PFSK-1 (cell line): ENCODE measurements around the gene NUB1.

ENCODE experiments used
- FOXP2 ChIP-seq: optimal IDR thresholded peaks from 2 replicates; pipeline ENCODE3; 2011; ENCODE audit warnings: borderline replicate concordance, control low read depth, inconsistent platforms; ENCODE audit not compliant: insufficient read depth; ENCODE audit errors: extremely low read length, extremely low read depth
- POLR2AphosphoS5 ChIP-seq: IDR thresholded peaks from 2 replicates; pipeline ENCODE4 v1.6.1; 2012; ENCODE audit warnings: low read depth, mild to moderate bottlenecking, control low read depth, low read length, moderate library complexity
- SIN3A ChIP-seq: IDR thresholded peaks from 2 replicates; pipeline ENCODE4 v1.6.1; 2012; ENCODE audit warnings: mild to moderate bottlenecking, low read length, moderate library complexity, borderline replicate concordance; ENCODE audit not compliant: insufficient read depth
- TAF1 ChIP-seq: IDR thresholded peaks from 2 replicates; pipeline ENCODE4 v1.6.1; 2012; ENCODE audit warnings: low read length, control low read depth, borderline replicate concordance; ENCODE audit not compliant: insufficient read depth
- TF ChIP-seq, protein P1 (sequence below), 2 experiments: IDR thresholded peaks; 2 replicates each; pipeline versions ENCODE4 v1.6.1 to v1.8.0; 2011 to 2012; ENCODE audit warnings: low read depth in 2 of 2, low read length in 2 of 2, control low read depth in 1 of 2, inconsistent platforms in 1 of 2, mild to moderate bottlenecking in 1 of 2, moderate library complexity in 1 of 2; ENCODE audit not compliant: insufficient read depth in 1 of 2

Gene NUB1

DNA sequence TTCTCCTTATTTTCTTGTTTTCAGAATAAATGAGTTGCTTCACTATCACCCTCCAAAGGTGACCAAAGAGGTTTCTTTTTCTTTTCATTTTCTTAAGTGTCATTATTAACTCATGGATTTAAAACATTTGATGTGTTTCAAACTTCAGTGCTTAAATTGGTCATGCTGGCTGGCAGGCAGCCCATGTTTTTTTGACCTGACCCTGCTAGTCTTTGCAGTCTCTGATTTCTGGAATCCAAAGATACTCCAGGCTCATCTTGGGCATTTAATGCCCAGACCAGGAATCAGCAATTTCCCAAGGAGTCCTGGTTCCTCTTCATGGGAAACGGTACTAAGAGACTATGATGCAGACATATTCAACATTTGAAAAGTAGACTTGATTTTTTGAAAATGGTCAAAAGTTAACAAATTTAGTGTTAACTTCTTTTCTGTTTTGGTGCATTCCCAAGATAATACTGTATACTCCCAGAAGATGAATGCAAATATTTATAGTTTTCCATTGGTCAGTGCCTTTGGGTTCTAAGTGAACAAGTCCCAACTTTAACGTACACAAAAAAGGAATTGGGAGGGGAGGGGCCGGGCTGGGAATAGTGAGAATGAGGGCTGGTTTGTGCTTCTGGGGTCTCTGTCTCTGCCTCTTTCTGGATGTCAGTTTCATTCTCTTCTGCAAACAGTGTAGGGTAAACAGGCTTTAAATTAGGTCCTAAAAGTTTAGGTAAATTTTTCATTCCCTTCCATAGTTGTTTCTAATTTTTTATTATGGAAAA is 19.8 kb downstream of the NUB1 start:
- TF ChIP-seq POLR2AphosphoS5 (no peak), SIN3A (no peak), FOXP2 (no peak), TAF1 (no peak)
- TF ChIP-seq, protein P1, sequence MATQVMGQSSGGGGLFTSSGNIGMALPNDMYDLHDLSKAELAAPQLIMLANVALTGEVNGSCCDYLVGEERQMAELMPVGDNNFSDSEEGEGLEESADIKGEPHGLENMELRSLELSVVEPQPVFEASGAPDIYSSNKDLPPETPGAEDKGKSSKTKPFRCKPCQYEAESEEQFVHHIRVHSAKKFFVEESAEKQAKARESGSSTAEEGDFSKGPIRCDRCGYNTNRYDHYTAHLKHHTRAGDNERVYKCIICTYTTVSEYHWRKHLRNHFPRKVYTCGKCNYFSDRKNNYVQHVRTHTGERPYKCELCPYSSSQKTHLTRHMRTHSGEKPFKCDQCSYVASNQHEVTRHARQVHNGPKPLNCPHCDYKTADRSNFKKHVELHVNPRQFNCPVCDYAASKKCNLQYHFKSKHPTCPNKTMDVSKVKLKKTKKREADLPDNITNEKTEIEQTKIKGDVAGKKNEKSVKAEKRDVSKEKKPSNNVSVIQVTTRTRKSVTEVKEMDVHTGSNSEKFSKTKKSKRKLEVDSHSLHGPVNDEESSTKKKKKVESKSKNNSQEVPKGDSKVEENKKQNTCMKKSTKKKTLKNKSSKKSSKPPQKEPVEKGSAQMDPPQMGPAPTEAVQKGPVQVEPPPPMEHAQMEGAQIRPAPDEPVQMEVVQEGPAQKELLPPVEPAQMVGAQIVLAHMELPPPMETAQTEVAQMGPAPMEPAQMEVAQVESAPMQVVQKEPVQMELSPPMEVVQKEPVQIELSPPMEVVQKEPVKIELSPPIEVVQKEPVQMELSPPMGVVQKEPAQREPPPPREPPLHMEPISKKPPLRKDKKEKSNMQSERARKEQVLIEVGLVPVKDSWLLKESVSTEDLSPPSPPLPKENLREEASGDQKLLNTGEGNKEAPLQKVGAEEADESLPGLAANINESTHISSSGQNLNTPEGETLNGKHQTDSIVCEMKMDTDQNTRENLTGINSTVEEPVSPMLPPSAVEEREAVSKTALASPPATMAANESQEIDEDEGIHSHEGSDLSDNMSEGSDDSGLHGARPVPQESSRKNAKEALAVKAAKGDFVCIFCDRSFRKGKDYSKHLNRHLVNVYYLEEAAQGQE (IDR thresholded peaks at IDR 0.05; ENCODE audit: insufficient read depth in 1 of 2, low read depth in 2 of 2, low read length in 2 of 2) = no peak

DNA sequence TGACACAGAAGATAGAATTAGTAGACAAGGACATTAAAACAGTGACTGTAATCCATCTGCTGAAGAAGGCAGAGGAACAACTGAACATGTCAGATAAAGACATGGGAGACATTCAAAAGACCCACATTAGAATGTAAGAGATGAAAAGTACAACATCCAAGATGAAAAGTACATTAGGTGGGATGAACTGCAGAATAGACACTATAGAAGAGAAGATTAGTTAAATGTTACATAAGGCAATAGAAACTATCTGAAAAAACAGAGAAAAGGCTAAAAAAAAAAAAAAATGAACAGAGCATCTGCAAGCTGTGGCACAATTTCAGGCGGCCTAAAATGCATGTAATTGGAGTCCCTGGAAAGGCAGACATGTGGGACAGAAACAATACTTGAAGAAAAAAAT is 21.6 kb downstream of the NUB1 start:
- TF ChIP-seq FOXP2 (no peak), TAF1 (no peak), POLR2AphosphoS5 (no peak), SIN3A (no peak)
- TF ChIP-seq, protein P1 (IDR thresholded peaks at IDR 0.05; ENCODE audit: insufficient read depth in 1 of 2, low read depth in 2 of 2, low read length in 2 of 2) = no peak

DNA sequence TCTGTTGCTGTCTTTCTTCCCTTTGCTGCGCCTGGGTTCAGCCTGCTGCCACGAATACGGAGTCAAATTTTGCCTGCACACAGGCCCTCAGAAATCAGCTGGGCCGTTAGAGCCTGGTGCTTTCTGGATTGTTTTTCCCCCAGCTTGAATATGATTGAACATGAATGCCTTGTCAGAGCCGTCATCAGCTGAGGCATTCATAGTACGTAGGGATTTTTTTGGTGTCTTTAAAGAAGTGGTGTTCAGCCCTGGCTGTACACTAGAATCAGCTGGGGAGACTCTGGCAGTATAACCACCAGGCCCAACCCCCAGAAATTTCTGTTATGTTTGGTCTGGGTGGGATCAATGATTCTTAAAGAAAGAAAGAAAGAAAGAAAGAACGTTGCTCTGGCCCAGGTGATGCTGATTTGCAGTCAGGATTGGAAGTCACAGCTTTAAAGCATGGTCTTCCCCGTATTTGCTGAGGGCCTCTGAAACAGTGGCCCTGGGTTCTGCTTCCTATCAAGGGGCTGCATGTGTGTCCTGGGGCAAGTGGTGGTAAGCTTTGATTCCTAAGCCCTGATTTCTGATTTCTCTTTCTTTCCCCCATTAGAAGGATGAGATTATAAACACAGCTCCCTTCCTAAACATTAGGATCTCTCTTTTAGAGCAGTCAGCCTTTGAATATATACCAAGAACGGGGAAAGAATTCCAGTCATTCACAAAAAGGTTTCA is 24.7 kb downstream of the NUB1 start:
- TF ChIP-seq POLR2AphosphoS5 (no peak), TAF1 (no peak), SIN3A (no peak), FOXP2 (no peak)
- TF ChIP-seq, protein P1 (IDR thresholded peaks at IDR 0.05; ENCODE audit: insufficient read depth in 1 of 2, low read depth in 2 of 2, low read length in 2 of 2) = no peak

DNA sequence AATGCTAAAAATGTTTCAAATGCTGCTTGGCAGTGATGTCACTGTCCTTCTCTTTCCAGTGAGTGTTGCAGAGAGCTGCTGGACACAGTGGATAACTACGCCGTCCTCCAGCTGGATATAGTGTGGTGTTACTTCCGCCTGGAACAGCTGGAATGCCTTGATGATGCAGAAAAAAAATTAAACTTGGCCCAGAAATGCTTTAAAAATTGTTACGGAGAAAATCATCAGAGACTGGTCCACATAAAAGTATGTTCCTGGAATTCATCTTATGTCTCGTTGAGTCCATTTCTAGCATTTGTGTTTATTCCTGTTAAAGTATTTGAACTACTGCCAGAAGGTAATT is 25.2 kb downstream of the NUB1 start:
- TF ChIP-seq TAF1 (no peak), SIN3A (no peak), FOXP2 (no peak), POLR2AphosphoS5 (no peak)
- TF ChIP-seq, protein P1 (IDR thresholded peaks at IDR 0.05; ENCODE audit: insufficient read depth in 1 of 2, low read depth in 2 of 2, low read length in 2 of 2) = no peak
